ENCODE results near the gene RPL13.

Gene RPL13

GRCh38 chr16:89536886-89537548 is 23.5 kb upstream of the RPL13 start (continued):
- TF ChIP-seq PRDM2 (tag by site-specific recombination; IDR thresholded peaks at IDR 0.05; ENCODE audit: borderline replicate concordance) (no peak), ZNF521 (tag by site-specific recombination; IDR thresholded peaks at IDR 0.05) (no peak), ZNF248 (tag by site-specific recombination; IDR thresholded peaks at IDR 0.05) (no peak), ZFHX2 (tag by site-specific recombination; conservative IDR thresholded peaks at IDR 0.05) (no peak)

GRCh38 chr16:89537549-89537925 is 22.9 kb upstream of the RPL13 start:
- ChIA-PET CTCF (interaction anchor here (0.8 to 0.9 kb wide), 2 partner anchors 14 to 297 kb away, joined by 3 to 6 read pairs; no protein-coding TSS in a partner anchor), POLR2A (interaction anchor here (0.5 to 0.6 kb wide), 2 partner anchors 9 to 22 kb away, joined by 3 to 7 read pairs; no protein-coding TSS in a partner anchor)
- no peak for TF ChIP-seq GFI1B (tag by site-specific recombination; IDR thresholded peaks at IDR 0.05)
- TF ChIP-seq ZNF2 (tag by site-specific recombination; IDR thresholded peaks at IDR 0.05), result no peak
- TF ChIP-seq ZIC2 (tag by site-specific recombination; IDR thresholded peaks at IDR 0.05), result no peak
- TF ChIP-seq ZNF311 (tag by site-specific recombination; IDR thresholded peaks at IDR 0.05; ENCODE audit: borderline replicate concordance), result no peak
- no peak for TF ChIP-seq ZNF514 (tag by site-specific recombination; IDR thresholded peaks at IDR 0.05)
- TF ChIP-seq BCL11B (tag by site-specific recombination; IDR thresholded peaks at IDR 0.05; ENCODE audit: low read depth), result no peak
- no peak for TF ChIP-seq ZNF707 (tag by site-specific recombination; IDR thresholded peaks at IDR 0.05)
- TF ChIP-seq ZNF132 (tag by site-specific recombination; IDR thresholded peaks at IDR 0.05; ENCODE audit: borderline replicate concordance), result no peak
- no peak for TF ChIP-seq ZNF221 (tag by site-specific recombination; IDR thresholded peaks at IDR 0.05; ENCODE audit: borderline replicate concordance)
- Histone ChIP-seq H3K9me3 (ENCODE audit: control insufficient read depth, insufficient read depth, low read depth, low read length) (no peaks in the 10 kb centered on the region), H3K4me3 (ENCODE audit: low read depth, low read length) (no peak overlapping the region), H3K27ac (ENCODE audit: extremely low read depth, low read depth, low read length) (no peak overlapping the region), H3K4me1 (ENCODE audit: control insufficient read depth, insufficient read depth, low read length) (no peaks in the 10 kb centered on the region), H3K36me3 (ENCODE audit: control insufficient read depth in 2 of 2, insufficient read depth in 1 of 2, low read length in 2 of 2) (peaks cover 11 to 89% of the 10 kb centered on the region in 2 experiments; a peak in 2 of 3 replicates)

- Histone ChIP-seq H3K9me3 (ENCODE audit: control insufficient read depth, insufficient read depth, low read depth, low read length) (no peaks in the 10 kb centered on the region), H3K4me3 (ENCODE audit: low read depth, low read length) (no peak overlapping the region), H3K4me1 (ENCODE audit: control insufficient read depth, insufficient read depth, low read length) (no peaks in the 10 kb centered on the region), H3K36me3 (ENCODE audit: control insufficient read depth in 2 of 2, insufficient read depth in 1 of 2, low read length in 2 of 2) (peaks cover 5 to 85% of the 10 kb centered on the region in 2 experiments; a peak in 2 of 3 replicates), H3K27ac (ENCODE audit: extremely low read depth, low read depth, low read length) (no peak overlapping the region)
- TF ChIP-seq OSR2 (tag by site-specific recombination; IDR thresholded peaks at IDR 0.05) (no peak), ZNF626 (tag by site-specific recombination; IDR thresholded peaks at IDR 0.05) (no peak), KLF10 (tag by site-specific recombination; IDR thresholded peaks at IDR 0.05) (no peak)
- ChIA-PET CTCF (no interaction called here), POLR2A (no interaction called here)
Measured at GRCh38 chr16:89538286-89538685, 22.2 kb upstream of the RPL13 start.
